ENCODE data around the gene XRCC1. TPM values are rescaled to one million over a fixed set of nuclear protein-coding genes. Genes with fewer than 3 reads are reported as not detected.

Gene XRCC1
- total and polyA plus RNA-seq, 2 of the 8 experiments (the other 6 are each of a cell fraction or from before 2014, with no cell fraction given) = 42.5 to 44.4 TPM

GRCh38 chr19:43553656-43554055 lies 21.7 kb downstream of the XRCC1 start:
- Histone ChIP-seq H3K27ac (ENCODE audit: low read depth, low read length) (no peak overlapping the region), H3K56ac (replicated peaks; ENCODE audit: insufficient read length, low read depth, low read length) (no peak overlapping the region), H4K20me1 (replicated peaks in 1 of 2; ENCODE audit: control insufficient read depth in 1 of 2, insufficient read depth in 2 of 2, low read length in 2 of 2) (peaks cover 0 to 4% of the 10 kb centered on the region in 2 experiments), H2BK12ac (ENCODE audit: low read depth, low read length) (no peak overlapping the region), H2BK15ac (ENCODE audit: low read length) (no peak overlapping the region), H2BK5ac (ENCODE audit: low read depth, low read length) (no peak overlapping the region), H3K4me2 (ENCODE audit: insufficient read depth in 1 of 2, low read depth in 2 of 2, low read length in 2 of 2) (no peak overlapping the region), H3K79me2 (ENCODE audit: control insufficient read depth in 1 of 2, insufficient read depth in 2 of 2, low read length in 2 of 2) (no peaks in the 10 kb centered on the region), H4K8ac (ENCODE audit: extremely low read depth, insufficient read depth, low read length) (no peak overlapping the region), H2AFZ (ENCODE audit: low read length) (no peak overlapping the region), H3K4me1 (replicated peaks in 1 of 4; ENCODE audit: control insufficient read depth in 3 of 4, insufficient read depth in 4 of 4, low read length in 3 of 4) (0 out of 7 replicates have a peak, but pooled peaks cover 0 to 2% (median 0%) of the 10 kb centered on the region in 4 experiments), H3K23ac (ENCODE audit: insufficient read length) (no peak overlapping the region), H3K9me3 (ENCODE audit: insufficient read depth in 2 of 2, low read depth in 1 of 2, low read length in 1 of 2) (no peaks in the 10 kb centered on the region), H3K4ac (replicated peaks; ENCODE audit: insufficient read length, low read depth, low read length) (no peak overlapping the region), H2BK20ac (ENCODE audit: low read length) (no peak overlapping the region), H3K9ac (replicated peaks in 1 of 4; ENCODE audit: extremely low read depth in 1 of 4, low read depth in 3 of 4, low read length in 3 of 4) (no peak overlapping the region), H4K5ac (ENCODE audit: insufficient read length, low read depth, low read length) (no peak overlapping the region), H3K27me3 (replicated peaks in 1 of 4; ENCODE audit: control insufficient read depth in 3 of 4, extremely low read depth in 1 of 4, insufficient read depth in 3 of 4, low read length in 3 of 4) (no peaks in the 10 kb centered on the region), H3K4me3 (ENCODE audit: extremely low read depth in 1 of 4, insufficient read depth in 2 of 4, low read depth in 3 of 4, low read length in 4 of 4) (no peak overlapping the region; a peak in 1 of 8 replicates), H3K18ac (ENCODE audit: extremely low read depth, low read length) (no peak overlapping the region), H3K23me2 (ENCODE audit: low read depth, low read length) (no peaks in the 10 kb centered on the region), H2AK5ac (ENCODE audit: low read depth, low read length) (no peak overlapping the region), H3K79me1 (ENCODE audit: low read depth, low read length) (0 out of 2 replicates have a peak, but pooled peaks cover 3% of the 10 kb centered on the region), H3K14ac (ENCODE audit: insufficient read length) (no peak overlapping the region), H3K36me3 (ENCODE audit: control insufficient read depth in 2 of 4, insufficient read depth in 4 of 4, low read length in 3 of 4) (peaks cover 5 to 28% (median 17%) of the 10 kb centered on the region in 4 experiments; a peak in 6 of 8 replicates), H2BK120ac (replicated peaks; ENCODE audit: low read depth, low read length) (no peak overlapping the region), H4K91ac (replicated peaks; ENCODE audit: insufficient read length, low read length) (no peak overlapping the region)
- CTCF ChIA-PET (ENCODE audit: partially characterized antibody) = interaction anchor here (0.8 to 10.7 kb wide), 8 partner anchors 11 to 106 kb away, joined by 3 to 122 read pairs (median 39); partner anchors contain the start of genes IRGQ, ZNF575 and ZNF576
- POLR2A ChIA-PET (ENCODE audit: partially characterized antibody) = interaction anchor here (1.6 kb wide), 1 partner anchor 20 kb away, joined by 3 read pairs; the partner anchor contains the start of gene ZNF575
- DNase-seq (ENCODE audit: low read depth in 1 of 2, low spot score in 2 of 2) (no peak), FAIRE-seq (no peak)
- 82% methylated on average over 4 of the region's 4 CpGs; no CpG with 5 or more reads in 1 of the 2 experiments for WGBS, 2 experiments (ENCODE audit: extremely low coverage in 1 of 2, insufficient coverage in 1 of 2, insufficient read length in 1 of 2, insufficient replicate concordance in 2 of 2, low coverage in 1 of 2, low lambda C conversion rate in 2 of 2, missing lambda C conversion rate in 1 of 2)
- TF ChIP-seq CHD1 (IDR thresholded peaks at IDR 0.05; ENCODE audit: low read depth, low read length) = no peak
- TF ChIP-seq SRF (IDR thresholded peaks at IDR 0.05; ENCODE audit: low read depth, low read length) = no peak
- no peak for TF ChIP-seq CREB1 (IDR thresholded peaks at IDR 0.05)
- no peak for TF ChIP-seq SIN3A (conservative IDR thresholded peaks at IDR 0.05 in 1 of 2, IDR thresholded peaks at IDR 0.05 in 1 of 2; ENCODE audit: low read depth in 1 of 2, low read length in 2 of 2)
- no peak for TF ChIP-seq EZH2 (IDR thresholded peaks at IDR 0.05; ENCODE audit: low read depth, low read length, severe bottlenecking)
- no peak for TF ChIP-seq SIRT6 (IDR thresholded peaks at IDR 0.05; ENCODE audit: low read length)
- TF ChIP-seq HDAC6 (IDR thresholded peaks at IDR 0.05; ENCODE audit: low read depth, low read length) = no peak
